H1 (cell line): ENCODE measurements around the gene RNGTT. TPM values are rescaled to one million over a fixed set of nuclear protein-coding genes. Genes with fewer than 3 reads are reported as not detected.
A peak's percentile ranks its signal among the peaks of the same experiment; 100 is the strongest.

Experiments
- ATF3 ChIP-seq: IDR thresholded peaks from 2 replicates; pipeline ENCODE4 v1.6.1; 2011; ENCODE audit warnings: low read depth, mild to moderate bottlenecking, low read length; ENCODE audit not compliant: insufficient read depth
- CEBPB ChIP-seq: IDR thresholded peaks from 2 replicates; pipeline ENCODE4 v1.6.1; 2012; ENCODE audit warnings: low read depth, low read length
- CHD1 ChIP-seq: IDR thresholded peaks from 2 replicates; pipeline ENCODE4 v1.6.1; 2012; ENCODE audit warnings: low read depth, low read length, improper control_type of control experiment
- CTCF ChIP-seq, 3 experiments: IDR thresholded peaks; 1 replicate in 2 of 3; 2 replicates in 1 of 3; pipeline versions ENCODE4 v1.5.1 to v1.6.1; 2011; ENCODE audit warnings: low read length in 3 of 3, mild to moderate bottlenecking in 3 of 3, inconsistent platforms in 2 of 3, low read depth in 1 of 3, moderate library complexity in 1 of 3; ENCODE audit not compliant: insufficient read depth in 1 of 3; ENCODE audit errors: control extremely low read depth in 1 of 3
- GABPA ChIP-seq: IDR thresholded peaks from 2 replicates; pipeline ENCODE4 v1.6.1; 2011; ENCODE audit warnings: mild to moderate bottlenecking, low read length, moderate library complexity, borderline replicate concordance; ENCODE audit not compliant: insufficient read depth
- JUN ChIP-seq: IDR thresholded peaks from 2 replicates; pipeline ENCODE4 v1.6.1; 2011; ENCODE audit warnings: low read depth, mild to moderate bottlenecking, improper control_type of control experiment, low read length
- NANOG ChIP-seq: IDR thresholded peaks from 2 replicates; pipeline ENCODE4 v1.6.1; 2011; ENCODE audit warnings: low read length, low read depth, mild to moderate bottlenecking, inconsistent platforms; ENCODE audit not compliant: insufficient read depth, poor library complexity, severe bottlenecking
- PHF8 ChIP-seq: fragments of 200-600 bp; sonication (generic); conservative IDR thresholded peaks from 2 replicates; pipeline ENCODE4 v1.7.1; 2012; ENCODE audit warnings: low read depth, mild to moderate bottlenecking, inconsistent platforms, low read length, moderate library complexity
- RAD21 ChIP-seq, 2 experiments: IDR thresholded peaks in 1 of 2; conservative IDR thresholded peaks in 1 of 2; 2 replicates each; pipeline ENCODE4 v1.6.1; 2011; ENCODE audit warnings: low read depth in 2 of 2, low read length in 2 of 2, improper control_type of control experiment in 1 of 2, inconsistent platforms in 1 of 2, mild to moderate bottlenecking in 1 of 2, moderate library complexity in 1 of 2
- RXRA ChIP-seq: IDR thresholded peaks from 2 replicates; pipeline ENCODE4 v1.6.1; 2011; ENCODE audit warnings: low read depth, mild to moderate bottlenecking, low read length, moderate library complexity; ENCODE audit not compliant: insufficient read depth
- SP1 ChIP-seq: IDR thresholded peaks from 2 replicates; pipeline ENCODE4 v1.6.1; 2011; ENCODE audit warnings: low read depth, low read length
- SRF ChIP-seq: IDR thresholded peaks from 2 replicates; pipeline ENCODE4 v1.6.1; 2011; ENCODE audit warnings: mild to moderate bottlenecking, low read depth, low read length, moderate library complexity
- TBP ChIP-seq: IDR thresholded peaks from 2 replicates; pipeline ENCODE4 v1.6.1; 2011; ENCODE audit warnings: low read depth, low read length, improper control_type of control experiment
- TCF12 ChIP-seq: IDR thresholded peaks from 2 replicates; pipeline ENCODE4 v1.6.1; 2011; ENCODE audit warnings: low read depth, mild to moderate bottlenecking, low read length
- TEAD4 ChIP-seq: IDR thresholded peaks from 2 replicates; pipeline ENCODE4 v1.6.1; 2012; ENCODE audit warnings: low read depth, low read length, inconsistent platforms, mixed read lengths
- USF2 ChIP-seq: IDR thresholded peaks from 2 replicates; pipeline ENCODE4 v1.6.1; 2011; ENCODE audit warnings: low read length, improper control_type of control experiment
- YY1 ChIP-seq: IDR thresholded peaks from 2 replicates; pipeline ENCODE4 v1.6.1; 2011; ENCODE audit warnings: low read depth, mild to moderate bottlenecking, low read length
- ZNF274 ChIP-seq: IDR thresholded peaks from 2 replicates; pipeline ENCODE4 v1.7.0; 2012; ENCODE audit warnings: low read length, borderline replicate concordance; ENCODE audit errors: extremely low read depth
- polyA plus RNA-seq, 7 experiments: library from polyadenylated mRNA; depleted of rRNA in 3 of 7; stranded (reverse) in 5 of 7; unstranded in 2 of 7; fragments of >200 nt in 5 of 7; fragments of 200-250 nt in 2 of 7; gene quantifications; 1 replicate in 5 of 7; 2 replicates in 1 of 7; 4 replicates in 1 of 7; pipeline versions ENCODE4 v1.2.1 to v1.2.3, GENCODE V29; 2011 to 2013; ENCODE audit warnings: missing spikeins in 2 of 7, mixed read lengths in 2 of 7
- total RNA-seq: library from RNA; stranded (reverse); fragmentation: NEBNext Ultra II Directional; extraction: Animal tissue kit (Norgen Biotek cat#: 25700); gene quantifications from 2 replicates; pipeline ENCODE4 v1.2.1, GENCODE V29; 2021

Gene RNGTT
- total and polyA plus RNA-seq, 2 of the 8 experiments (the other 6 are each of a cell fraction or from before 2014, with no cell fraction given) = 3.6 to 21.2 TPM

DNA sequence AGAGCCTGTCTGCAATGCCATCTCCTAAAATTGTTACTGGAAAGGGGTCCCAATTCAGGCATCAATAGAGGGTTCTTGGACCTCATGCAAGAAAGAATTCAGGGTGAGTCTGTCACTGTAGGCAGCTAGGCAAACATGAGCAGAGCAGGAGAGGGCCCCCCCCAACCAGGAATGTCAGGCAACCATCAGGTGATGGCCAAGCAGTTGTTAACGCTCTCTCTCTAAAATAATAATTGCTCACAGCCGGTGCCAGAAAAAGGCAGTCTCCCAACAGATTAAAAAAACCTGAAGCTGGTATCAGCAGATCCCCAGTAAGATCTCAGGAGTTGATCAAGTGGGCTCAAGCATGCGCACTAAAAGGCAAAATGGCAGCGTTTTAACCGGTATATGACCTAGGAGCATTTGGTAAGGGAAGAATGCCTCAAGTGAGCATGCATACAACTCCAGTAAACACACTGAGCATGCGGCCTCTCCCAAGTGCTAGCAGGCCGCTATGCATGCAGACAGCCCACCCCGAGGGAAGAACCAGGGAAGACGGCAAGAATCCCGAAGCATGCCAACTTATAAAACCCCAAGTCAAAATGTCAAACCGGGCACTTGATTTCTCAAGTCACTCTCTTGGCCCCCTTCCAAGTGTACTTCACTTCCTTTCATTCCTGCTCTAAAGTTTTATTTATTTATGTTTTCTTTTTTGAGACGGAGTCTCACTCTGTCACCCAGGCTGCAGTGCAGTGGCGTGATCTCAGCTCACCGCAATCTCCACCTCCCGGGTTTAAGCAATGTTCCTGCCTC, 44.0 kb upstream of the RNGTT start (continued):
- TF ChIP-seq JUN = no peak
- TF ChIP-seq TEAD4 = 0 out of 2 replicates have a peak, but pooled peaks have one; percentile 10
- TF ChIP-seq ZNF274 = no peak
- no peak for TF ChIP-seq SRF
- no peak for TF ChIP-seq ATF3
- TF ChIP-seq RXRA = no peak
- TF ChIP-seq TBP = no peak
- no peak for TF ChIP-seq TCF12
- no peak for TF ChIP-seq NANOG
- no peak for TF ChIP-seq SP1
- TF ChIP-seq USF2 = no peak
- TF ChIP-seq CEBPB = no peak
- TF ChIP-seq GABPA = no peak
- no peak for TF ChIP-seq RAD21 (IDR thresholded peaks at IDR 0.05 in 1 of 2, conservative IDR thresholded peaks at IDR 0.05 in 1 of 2; ENCODE audit: low read depth in 2 of 2, low read length in 2 of 2)
- TF ChIP-seq PHF8 = no peak
- TF ChIP-seq YY1 = 0 out of 2 replicates have a peak, but pooled peaks have one; percentile 12
- TF ChIP-seq CTCF (IDR thresholded peaks at IDR 0.05; ENCODE audit: control extremely low read depth in 1 of 3, insufficient read depth in 1 of 3, low read depth in 1 of 3, low read length in 3 of 3) = no peak
- TF ChIP-seq CHD1 = no peak
